K562 (cell line): ENCODE measurements around the gene LIN9. TPM values are rescaled to one million over a fixed set of nuclear protein-coding genes. Genes with fewer than 3 reads are reported as not detected.

Source experiments
- CHCHD3 ChIP-seq: fragments of 250-450 bp; sonication (Bioruptor Pico); IDR thresholded peaks from 2 replicates; pipeline ENCODE4 v2.1.2; 2022; ENCODE audit warnings: mild to moderate bottlenecking
- DDX20 ChIP-seq: fragments of 450-650 bp; IDR thresholded peaks from 2 replicates; pipeline ENCODE4 v1.6.1; 2016; ENCODE audit warnings: missing genetic modification characterization, low read depth, mild to moderate bottlenecking, missing compliant biosample characterization, moderate library complexity
- ZNF316 ChIP-seq: fragments of 450-650 bp; IDR thresholded peaks from 2 replicates; pipeline ENCODE4 v1.6.1; 2016
- polyA plus RNA-seq, 8 experiments: library from polyadenylated mRNA; depleted of rRNA in 4 of 8; stranded (reverse) in 5 of 8; unstranded in 3 of 8; fragments of >200 nt; fragmentation: Nextera tagmentation in 2 of 8; fragmentation: Illumina TruSeq in 1 of 8; extraction: Ambion mirVana in 2 of 8; extraction: Trizol in 1 of 8; gene quantifications; 2 replicates each; pipeline versions ENCODE4 v1.2.1 to v1.2.3, GENCODE V29; 2011 to 2014; ENCODE audit warnings: inconsistent platforms in 1 of 8, missing spikeins in 1 of 8
- total RNA-seq, 7 experiments: library from RNA; depleted of rRNA in 6 of 7; stranded (reverse); fragments of >200 nt in 6 of 7; fragmentation: Illumina TruSeq in 2 of 7; extraction: Trizol in 2 of 7; gene quantifications; 2 replicates each; pipeline versions ENCODE4 v1.2.1 to v1.2.3, GENCODE V29; 2011 to 2021; ENCODE audit warnings: low replicate concordance in 1 of 7
- TF ChIP-seq, protein P1 (sequence below), 2 experiments: fragments of 450-650 bp in 1 of 2; IDR thresholded peaks; 2 replicates each; pipeline ENCODE4 v1.6.1; 2011 to 2017; ENCODE audit warnings: low read depth in 2 of 2, antibody characterized with exemption in 1 of 2, borderline replicate concordance in 1 of 2, low read length in 1 of 2, mild to moderate bottlenecking in 1 of 2, mixed read lengths in 1 of 2; ENCODE audit not compliant: control insufficient read depth in 1 of 2
- TF ChIP-seq, protein P2 (sequence below): fragments of 250-450 bp; sonication (Bioruptor Pico); IDR thresholded peaks from 2 replicates; pipeline ENCODE4 v1.9.0; 2021; ENCODE audit warnings: mild to moderate bottlenecking

LIN9 gene
- total and polyA plus RNA-seq, 9 of the 15 experiments (the other 6 are each of a cell fraction or from before 2014, with no cell fraction given): 18.8 to 33.0 (median 25.5) TPM

GRCh38 chr1:226309398-226310244 lies 657 bp upstream of the LIN9 start (continued):
- TF ChIP-seq, protein P1, sequence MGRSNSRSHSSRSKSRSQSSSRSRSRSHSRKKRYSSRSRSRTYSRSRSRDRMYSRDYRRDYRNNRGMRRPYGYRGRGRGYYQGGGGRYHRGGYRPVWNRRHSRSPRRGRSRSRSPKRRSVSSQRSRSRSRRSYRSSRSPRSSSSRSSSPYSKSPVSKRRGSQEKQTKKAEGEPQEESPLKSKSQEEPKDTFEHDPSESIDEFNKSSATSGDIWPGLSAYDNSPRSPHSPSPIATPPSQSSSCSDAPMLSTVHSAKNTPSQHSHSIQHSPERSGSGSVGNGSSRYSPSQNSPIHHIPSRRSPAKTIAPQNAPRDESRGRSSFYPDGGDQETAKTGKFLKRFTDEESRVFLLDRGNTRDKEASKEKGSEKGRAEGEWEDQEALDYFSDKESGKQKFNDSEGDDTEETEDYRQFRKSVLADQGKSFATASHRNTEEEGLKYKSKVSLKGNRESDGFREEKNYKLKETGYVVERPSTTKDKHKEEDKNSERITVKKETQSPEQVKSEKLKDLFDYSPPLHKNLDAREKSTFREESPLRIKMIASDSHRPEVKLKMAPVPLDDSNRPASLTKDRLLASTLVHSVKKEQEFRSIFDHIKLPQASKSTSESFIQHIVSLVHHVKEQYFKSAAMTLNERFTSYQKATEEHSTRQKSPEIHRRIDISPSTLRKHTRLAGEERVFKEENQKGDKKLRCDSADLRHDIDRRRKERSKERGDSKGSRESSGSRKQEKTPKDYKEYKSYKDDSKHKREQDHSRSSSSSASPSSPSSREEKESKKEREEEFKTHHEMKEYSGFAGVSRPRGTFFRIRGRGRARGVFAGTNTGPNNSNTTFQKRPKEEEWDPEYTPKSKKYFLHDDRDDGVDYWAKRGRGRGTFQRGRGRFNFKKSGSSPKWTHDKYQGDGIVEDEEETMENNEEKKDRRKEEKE (IDR thresholded peaks at IDR 0.05; ENCODE audit: borderline replicate concordance in 1 of 2, control insufficient read depth in 1 of 2, low read depth in 2 of 2, low read length in 1 of 2): no peak
- TF ChIP-seq CHCHD3 (no peak), ZNF316 (no peak), DDX20 (no peak)
- TF ChIP-seq, protein P2, sequence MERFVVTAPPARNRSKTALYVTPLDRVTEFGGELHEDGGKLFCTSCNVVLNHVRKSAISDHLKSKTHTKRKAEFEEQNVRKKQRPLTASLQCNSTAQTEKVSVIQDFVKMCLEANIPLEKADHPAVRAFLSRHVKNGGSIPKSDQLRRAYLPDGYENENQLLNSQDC (CRISPR knock-in tag): peak; percentile 25; the same call in 1 of the 2 replicates
